Endothelial cell of umbilical vein (primary cell): ENCODE data around the gene SMARCD1. TPM values are rescaled to one million over a fixed set of nuclear protein-coding genes. Genes with fewer than 3 reads are reported as not detected.

Source experiments
- BruUV-seq: library from RNA; stranded (reverse); fragments of 400-500 nt; replicated peaks from 2 replicates; lab custom pipeline; 2021; lab: Mats Ljungman, UMichigan
- CTCF ChIA-PET: fragments of 300-600, 350-600 bp; sonication (Branson Sonifier 250); formaldehyde crosslinking; loops from one replicate; lab custom pipeline; 2021; ENCODE audit warnings: antibody characterized with exemption, inconsistent platforms; lab: Charles Lee
- POLR2A ChIA-PET: fragments of 300-600, 350-600 bp; sonication (Branson Sonifier 250); formaldehyde crosslinking; loops from one replicate; lab custom pipeline; 2021; ENCODE audit warnings: antibody characterized with exemption, inconsistent platforms; lab: Charles Lee
- DNase-seq: peaks from one replicate; pipeline ENCODE4 v3.0.0-alpha.2; 2011; ENCODE audit warnings: low read depth, low spot score
- FAIRE-seq: peaks from 2 replicates; lab custom pipeline; 2011; peaks lifted over from hg19 to GRCh38; lab: Jason Lieb, UNC
- H2AFZ ChIP-seq: 2 replicates; pipeline ENCODE4 v1.6.0; 2012; ENCODE audit warnings: low read depth, low read length, control low read depth, inconsistent platforms
- H3K27ac ChIP-seq: 2 replicates; pipeline ENCODE4 v1.5.1; 2011; ENCODE audit warnings: low read depth, mild to moderate bottlenecking, control low read depth, low read length, moderate library complexity; ENCODE audit not compliant: insufficient read depth
- H3K27me3 ChIP-seq, 2 experiments: 2 replicates each; pipeline versions ENCODE4 v1.6.0 to v1.6.1; 2011; ENCODE audit warnings: low read length in 2 of 2, mixed read lengths in 1 of 2; ENCODE audit not compliant: control insufficient read depth in 2 of 2, insufficient read depth in 2 of 2
- H3K36me3 ChIP-seq, 2 experiments: 2 replicates in 1 of 2; 3 replicates in 1 of 2; pipeline ENCODE4 v1.5.1; 2011; ENCODE audit warnings: low read length in 2 of 2, mild to moderate bottlenecking in 1 of 2, moderate library complexity in 1 of 2; ENCODE audit not compliant: control insufficient read depth in 2 of 2, insufficient read depth in 2 of 2; ENCODE audit errors: extremely low read depth in 1 of 2
- H3K4me1 ChIP-seq: 3 replicates; pipeline ENCODE4 v1.5.1; 2011; ENCODE audit warnings: mild to moderate bottlenecking, low read length; ENCODE audit not compliant: control insufficient read depth, insufficient read depth; ENCODE audit errors: extremely low read depth
- H3K4me2 ChIP-seq: 2 replicates; pipeline ENCODE4 v1.6.1; 2011; ENCODE audit warnings: low read length, control low read depth, mixed read lengths; ENCODE audit not compliant: insufficient read depth
- H3K4me3 ChIP-seq, 3 experiments: fragments of 200-600 bp in 1 of 3; sonication (generic), shearing (Covaris generic) in 1 of 3; replicated peaks in 1 of 3; 2 replicates each; pipeline ENCODE4 v1.5.1; 2011 to 2016; ENCODE audit warnings: control low read depth in 3 of 3, low read length in 3 of 3, mild to moderate bottlenecking in 2 of 3, inconsistent platforms in 1 of 3, low read depth in 1 of 3, moderate library complexity in 1 of 3; ENCODE audit not compliant: insufficient read depth in 1 of 3
- H3K79me2 ChIP-seq: 2 replicates; pipeline ENCODE4 v1.6.0; 2012; ENCODE audit warnings: low read length, inconsistent platforms; ENCODE audit not compliant: control insufficient read depth, insufficient read depth
- H3K9ac ChIP-seq: replicated peaks from 2 replicates; pipeline ENCODE3; 2011; ENCODE audit warnings: low read length, control low read depth; ENCODE audit not compliant: insufficient read depth; ENCODE audit errors: extremely low read depth
- H3K9me1 ChIP-seq: replicated peaks from 3 replicates; pipeline ENCODE4 v1.6.0; 2011; ENCODE audit warnings: mild to moderate bottlenecking, low read length; ENCODE audit not compliant: control insufficient read depth, insufficient read depth; ENCODE audit errors: extremely low read depth
- H3K9me3 ChIP-seq: replicated peaks from 2 replicates; pipeline ENCODE4 v1.5.1; 2012; ENCODE audit warnings: low read length, inconsistent platforms; ENCODE audit not compliant: control insufficient read depth, insufficient read depth
- H4K20me1 ChIP-seq: replicated peaks from 2 replicates; pipeline ENCODE3; 2011; ENCODE audit warnings: mild to moderate bottlenecking, low read length; ENCODE audit not compliant: control insufficient read depth, insufficient read depth; ENCODE audit errors: extremely low read depth
- CTCF ChIP-seq, 2 donors: IDR thresholded peaks; 1 replicate in 1 of 2; 2 replicates in 1 of 2; pipeline ENCODE4 v1.5.1; 2011; ENCODE audit warnings: low read length in 2 of 2, mild to moderate bottlenecking in 2 of 2, moderate library complexity in 2 of 2, control low read depth in 1 of 2, inconsistent platforms in 1 of 2, low read depth in 1 of 2; ENCODE audit not compliant: insufficient read depth in 1 of 2; ENCODE audit errors: extremely low read depth in 1 of 2
- EZH2 ChIP-seq: IDR thresholded peaks from 2 replicates; pipeline ENCODE4 v1.6.1; 2012; ENCODE audit warnings: borderline replicate concordance, low read depth, mild to moderate bottlenecking, moderate library complexity, low read length, inconsistent platforms; ENCODE audit not compliant: severe bottlenecking
- FOS ChIP-seq: IDR thresholded peaks from 2 replicates; pipeline ENCODE4 v1.6.1; 2011; ENCODE audit warnings: mild to moderate bottlenecking, low read length, moderate library complexity, borderline replicate concordance; ENCODE audit not compliant: insufficient read depth
- GATA2 ChIP-seq: IDR thresholded peaks from 2 replicates; pipeline ENCODE4 v1.7.0; 2011; ENCODE audit warnings: low read depth, mild to moderate bottlenecking, moderate library complexity, mixed read lengths, low read length; ENCODE audit not compliant: insufficient read length, insufficient read depth
- MYC ChIP-seq: IDR thresholded peaks from one replicate; pipeline ENCODE4 v1.6.1; 2011; ENCODE audit warnings: mild to moderate bottlenecking, low read depth, low read length
- POLR2AphosphoS5 ChIP-seq: IDR thresholded peaks from 2 replicates; pipeline ENCODE4 v1.6.1; 2012; ENCODE audit warnings: low read depth, mild to moderate bottlenecking, control low read depth, low read length, moderate library complexity; ENCODE audit not compliant: insufficient read depth
- dilution Hi-C: fragments of 300-500 bp; cut with MboI; formaldehyde crosslinking; loops from one replicate; pipeline ENCODE4 v1.15.0; 2019; ENCODE audit warnings: low sequenced_read_pairs; ENCODE audit not compliant: extremely low pct_ligation_motif_present
- intact Hi-C: fragments of 100-400 bp; cut with micrococcal nuclease; formaldehyde crosslinking; loops from one replicate; pipeline ENCODE4 v1.10.0; 2022
- polyA plus RNA-seq, 4 experiments: library from polyadenylated mRNA; depleted of rRNA in 3 of 4; stranded (reverse) in 3 of 4; unstranded in 1 of 4; fragments of >200 nt; gene quantifications; 2 replicates each; pipeline versions ENCODE4 v1.2.1 to v1.2.3, GENCODE V29; 2011 to 2012; ENCODE audit warnings: missing spikeins in 1 of 4
- total RNA-seq: library from RNA; stranded (reverse); gene quantifications from 2 replicates; pipeline ENCODE4 v1.2.3, GENCODE V29; 2021

The SMARCD1 gene
- total and polyA plus RNA-seq, 2 donors (not counting 3 experiments of a cell fraction or from before 2014, with no cell fraction given), result 86.6 to 94.2 TPM

- Histone ChIP-seq H3K27ac (no peak overlapping the region), H3K4me2 (no peak overlapping the region), H3K9me3 (no peaks in the 10 kb centered on the region), H3K27me3 (peaks cover 40 to 54% of the 10 kb centered on the region in 2 experiments), H3K4me1 (no peaks in the 10 kb centered on the region), H2AFZ (no peak overlapping the region), H3K4me3 (no peak overlapping the region), H3K9ac (no peak overlapping the region), H3K36me3 (no peaks in the 10 kb centered on the region), H3K9me1 (no peaks in the 10 kb centered on the region), H3K79me2 (no peaks in the 10 kb centered on the region), H4K20me1 (no peaks in the 10 kb centered on the region)
- FAIRE-seq (no peak), DNase-seq (no peak)
- no peak for TF ChIP-seq EZH2
- no peak for TF ChIP-seq FOS
- no peak for TF ChIP-seq MYC
- TF ChIP-seq GATA2, result no peak
- dilution Hi-C loops, result loop anchor here (25.0 kb wide), 1 partner anchor 87 kb away; the partner anchor contains the start of genes AQP2, AQP5 and AQP6
- BruUV-seq, result no TSS peak
- intact Hi-C loops, result no loop called here
- POLR2A ChIA-PET, result no interaction called here
- CTCF ChIA-PET, result interaction anchor here (1.2 to 11.2 kb wide), 6 partner anchors 11 to 183 kb away, joined by 3 to 191 read pairs (median 7); no protein-coding TSS in a partner anchor
These were observed 35.7 kb upstream of the SMARCD1 start for GRCh38 chr12:50049254-50050118.

DNA sequence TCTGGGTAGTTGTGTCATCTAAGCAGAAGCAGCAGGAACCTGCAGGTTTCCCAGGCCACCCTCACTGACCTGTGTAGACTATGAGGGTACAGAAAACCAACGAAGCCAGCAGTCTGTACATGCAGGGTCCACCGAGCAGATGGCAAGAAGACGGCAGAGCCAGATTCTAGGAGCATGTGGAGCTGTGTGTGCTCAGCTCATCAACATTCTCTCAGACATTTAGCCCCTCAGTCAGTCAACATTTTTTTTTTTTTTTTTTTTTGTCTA is 35.1 kb upstream of the SMARCD1 start:
- Histone ChIP-seq H3K4me3 (no peak overlapping the region), H3K4me2 (no peak overlapping the region), H3K79me2 (no peaks in the 10 kb centered on the region), H3K27me3 (peaks cover 40 to 54% of the 10 kb centered on the region in 2 experiments), H2AFZ (no peak overlapping the region), H3K9ac (no peak overlapping the region), H3K9me1 (no peaks in the 10 kb centered on the region), H4K20me1 (no peaks in the 10 kb centered on the region), H3K36me3 (no peaks in the 10 kb centered on the region), H3K9me3 (no peaks in the 10 kb centered on the region), H3K27ac (no peak overlapping the region), H3K4me1 (no peaks in the 10 kb centered on the region)
- DNase-seq (no peak), FAIRE-seq (no peak)
- dilution Hi-C loops (loop anchor here (25.0 kb wide), 1 partner anchor 88 kb away; the partner anchor contains the start of genes AQP2, AQP5 and AQP6), intact Hi-C loops (no loop called here)
- CTCF ChIA-PET, result interaction anchor here (0.6 to 11.2 kb wide), 9 partner anchors 12 to 194 kb away, joined by 3 to 191 read pairs (median 4); no protein-coding TSS in a partner anchor
- POLR2A ChIA-PET, result no interaction called here
- no TSS peak for BruUV-seq
- TF ChIP-seq POLR2AphosphoS5 (no peak), EZH2 (peak; percentile 9), MYC (no peak), CTCF (IDR thresholded peaks at IDR 0.05; ENCODE audit: extremely low read depth in 1 of 2, insufficient read depth in 1 of 2, low read depth in 1 of 2, low read length in 2 of 2) (no peak)
